Activated B cell treated with CpG ODN at 0.5 μM for 24 hours (primary cell): ENCODE results near the gene TCF12. TPM values are rescaled to one million over a fixed set of nuclear protein-coding genes. Genes with fewer than 3 reads are reported as not detected.

Experiments
- ATAC-seq: fragments of 200-7000 bp; cut with Tn5 transposase; one replicate; pipeline ENCODE4 v1.10.0; 2021; ENCODE audit warnings: low read depth, mild to moderate bottlenecking, moderate library complexity
- CTCF ChIA-PET: fragments of 350-600 bp; sonication (Branson Sonifier 250); formaldehyde crosslinking; loops from one replicate; lab custom pipeline; 2021; ENCODE audit warnings: antibody characterized with exemption; lab: Charles Lee
- POLR2A ChIA-PET: fragments of 350-600 bp; sonication (Branson Sonifier 250); formaldehyde crosslinking; loops from one replicate; lab custom pipeline; 2021; ENCODE audit warnings: antibody characterized with exemption; lab: Charles Lee
- DNase-seq: peaks from one replicate; pipeline ENCODE4 v3.0.0; 2022
- H3K27ac Mint-ChIP-seq: one replicate; pipeline ENCODE4 v1.8.0; 2020; ENCODE audit warnings: mixed read lengths
- H3K27me3 Mint-ChIP-seq: one replicate; pipeline ENCODE4 v1.8.0; 2021; ENCODE audit warnings: mixed read lengths
- H3K36me3 Mint-ChIP-seq: one replicate; pipeline ENCODE4 v1.8.0; 2021; ENCODE audit warnings: low read depth, mixed read lengths
- H3K4me1 Mint-ChIP-seq: one replicate; pipeline ENCODE4 v1.8.0; 2021; ENCODE audit warnings: mixed read lengths
- H3K4me3 Mint-ChIP-seq: one replicate; pipeline ENCODE4 v1.8.0; 2020; ENCODE audit warnings: mild to moderate bottlenecking, mixed read lengths
- H3K9me3 Mint-ChIP-seq: one replicate; pipeline ENCODE4 v1.8.0; 2020; ENCODE audit warnings: mixed read lengths
- intact Hi-C: fragments of 100-400 bp; cut with micrococcal nuclease; formaldehyde crosslinking; loops from one replicate; pipeline ENCODE4 v1.15.1; 2024
- total RNA-seq: library from RNA; stranded (reverse); gene quantifications from 2 replicates; pipeline ENCODE4 v1.2.3, GENCODE V29; 2022
- TF ChIP-seq, protein P1 (sequence below): fragments of 200-600 bp; IDR thresholded peaks from one replicate; pipeline ENCODE4 v1.8.0; 2022; ENCODE audit warnings: antibody characterized with exemption, mild to moderate bottlenecking

Gene TCF12
- total RNA-seq, 1 donor from 2014 or later: 119 TPM

DNA sequence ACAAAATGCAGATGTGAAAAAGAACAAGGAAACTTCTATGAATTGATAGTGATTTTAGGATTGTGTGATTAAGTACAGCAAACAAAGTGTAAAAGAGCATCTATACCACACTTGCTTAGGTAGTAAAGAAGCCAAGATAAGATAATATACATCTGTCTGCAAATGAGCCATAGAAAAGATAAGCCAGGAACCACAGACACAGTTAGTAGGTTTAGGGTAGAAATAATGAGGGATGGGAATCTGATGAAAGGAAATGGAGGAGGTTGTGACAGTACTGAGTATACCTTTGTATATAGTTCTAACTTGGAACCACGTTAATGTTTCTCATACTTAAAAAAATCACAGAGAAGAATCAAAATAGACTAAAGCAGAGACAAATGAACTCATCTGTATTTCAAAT lies 54.0 kb downstream of the TCF12 start:
- no peak overlapping the region for H3K27ac Mint-ChIP-seq
- TF ChIP-seq, protein P1, sequence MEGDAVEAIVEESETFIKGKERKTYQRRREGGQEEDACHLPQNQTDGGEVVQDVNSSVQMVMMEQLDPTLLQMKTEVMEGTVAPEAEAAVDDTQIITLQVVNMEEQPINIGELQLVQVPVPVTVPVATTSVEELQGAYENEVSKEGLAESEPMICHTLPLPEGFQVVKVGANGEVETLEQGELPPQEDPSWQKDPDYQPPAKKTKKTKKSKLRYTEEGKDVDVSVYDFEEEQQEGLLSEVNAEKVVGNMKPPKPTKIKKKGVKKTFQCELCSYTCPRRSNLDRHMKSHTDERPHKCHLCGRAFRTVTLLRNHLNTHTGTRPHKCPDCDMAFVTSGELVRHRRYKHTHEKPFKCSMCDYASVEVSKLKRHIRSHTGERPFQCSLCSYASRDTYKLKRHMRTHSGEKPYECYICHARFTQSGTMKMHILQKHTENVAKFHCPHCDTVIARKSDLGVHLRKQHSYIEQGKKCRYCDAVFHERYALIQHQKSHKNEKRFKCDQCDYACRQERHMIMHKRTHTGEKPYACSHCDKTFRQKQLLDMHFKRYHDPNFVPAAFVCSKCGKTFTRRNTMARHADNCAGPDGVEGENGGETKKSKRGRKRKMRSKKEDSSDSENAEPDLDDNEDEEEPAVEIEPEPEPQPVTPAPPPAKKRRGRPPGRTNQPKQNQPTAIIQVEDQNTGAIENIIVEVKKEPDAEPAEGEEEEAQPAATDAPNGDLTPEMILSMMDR: no peak
- POLR2A ChIA-PET: no interaction called here
- H3K9me3 Mint-ChIP-seq: no peaks in the 10 kb centered on the region
- CTCF ChIA-PET: no interaction called here
- DNase-seq: no peak
- intact Hi-C loops: no loop called here
- H3K4me1 Mint-ChIP-seq: peaks cover 38% of the 10 kb centered on the region
- no peaks in the 10 kb centered on the region for H3K36me3 Mint-ChIP-seq
- ATAC-seq: no peak
- no peaks in the 10 kb centered on the region for H3K27me3 Mint-ChIP-seq
- no peak overlapping the region for H3K4me3 Mint-ChIP-seq

DNA sequence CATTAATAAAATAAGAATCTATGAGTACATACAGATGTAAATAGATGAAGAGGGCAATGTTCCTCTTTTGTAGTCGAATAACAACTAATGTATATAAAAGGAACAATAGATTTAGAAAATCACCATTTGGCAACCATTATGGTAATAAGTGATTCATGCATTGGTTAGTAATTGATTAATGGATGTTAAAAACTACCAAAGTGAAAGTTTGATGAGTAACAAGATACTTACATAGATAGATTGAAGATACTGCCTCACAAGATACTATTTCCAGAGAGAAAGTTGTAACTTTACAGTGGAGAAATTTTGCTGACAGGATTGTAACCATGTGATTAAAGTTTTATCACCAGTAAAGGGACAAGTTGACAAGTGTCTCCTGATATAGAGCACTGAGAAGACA lies 55.0 kb downstream of the TCF12 start:
- Mint-ChIP-seq H3K27ac (no peak overlapping the region), H3K27me3 (no peaks in the 10 kb centered on the region), H3K4me1 (peaks cover 33% of the 10 kb centered on the region), H3K9me3 (no peaks in the 10 kb centered on the region), H3K4me3 (no peak overlapping the region), H3K36me3 (no peaks in the 10 kb centered on the region)
- no peak for ATAC-seq
- no peak for DNase-seq
- ChIA-PET CTCF (no interaction called here), POLR2A (no interaction called here)
- intact Hi-C loops: no loop called here
- TF ChIP-seq, protein P1: no peak

DNA sequence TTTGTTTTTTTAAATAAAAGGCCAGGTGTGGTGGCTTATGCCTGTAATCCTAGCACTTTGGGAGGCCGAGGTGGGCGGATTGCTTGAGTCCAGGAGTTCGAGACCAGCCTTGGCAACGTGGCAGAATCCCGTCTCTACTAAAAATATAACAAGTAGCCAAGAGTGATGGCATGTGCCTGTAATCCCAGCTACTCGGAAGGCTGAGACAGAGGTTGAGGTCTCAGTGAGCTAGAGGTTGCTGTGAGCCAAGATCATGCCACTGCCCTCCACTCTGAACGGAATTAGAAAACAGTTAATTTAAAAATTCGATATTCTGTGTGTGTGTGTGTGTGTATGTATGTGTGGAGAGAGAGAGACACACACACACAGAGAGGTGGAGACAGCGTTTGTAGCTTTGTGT lies 58.8 kb downstream of the TCF12 start:
- Mint-ChIP-seq H3K27me3 (no peaks in the 10 kb centered on the region), H3K27ac (no peak overlapping the region), H3K9me3 (no peaks in the 10 kb centered on the region), H3K36me3 (no peaks in the 10 kb centered on the region), H3K4me1 (peaks cover 30% of the 10 kb centered on the region), H3K4me3 (no peak overlapping the region)
- CTCF ChIA-PET: no interaction called here
- no peak for ATAC-seq
- TF ChIP-seq, protein P1: no peak
- DNase-seq: no peak
- intact Hi-C loops: no loop called here
- POLR2A ChIA-PET: interaction anchor here (1.1 kb wide), 1 partner anchor 59 kb away, joined by 3 read pairs; the partner anchor contains the start of gene TCF12

- H3K4me1 Mint-ChIP-seq: peaks cover 29% of the 10 kb centered on the region
- ChIA-PET POLR2A (no interaction called here), CTCF (no interaction called here)
- no peaks in the 10 kb centered on the region for H3K9me3 Mint-ChIP-seq
- no peaks in the 10 kb centered on the region for H3K27me3 Mint-ChIP-seq
- no peaks in the 10 kb centered on the region for H3K36me3 Mint-ChIP-seq
- TF ChIP-seq, protein P1: no peak
- DNase-seq (no peak), ATAC-seq (no peak)
- H3K27ac Mint-ChIP-seq: no peak overlapping the region
- H3K4me3 Mint-ChIP-seq: no peak overlapping the region
- intact Hi-C loops: no loop called here
These were observed 60.6 kb downstream of the TCF12 start for GRCh38 chr15:56978898-56979662.

DNA sequence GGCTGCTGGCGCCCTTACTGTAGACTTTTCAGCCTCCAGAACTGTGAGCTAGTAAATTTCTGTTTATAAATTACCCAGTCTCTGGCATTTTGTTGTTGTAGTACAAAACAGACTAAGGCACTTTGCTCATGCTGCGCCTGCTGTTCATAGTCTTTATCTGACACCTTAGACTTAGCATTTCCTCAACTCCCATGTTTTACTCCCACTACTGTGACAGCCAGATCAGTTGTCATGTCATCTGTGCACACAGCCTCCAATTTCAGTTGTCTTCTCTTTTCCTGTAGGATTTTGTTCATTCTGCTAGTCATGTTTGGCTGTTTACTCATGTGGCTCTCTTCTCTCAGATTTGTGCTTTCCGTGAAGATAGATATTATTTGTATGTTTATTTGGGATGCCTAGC lies 62.0 kb downstream of the TCF12 start:
- TF ChIP-seq, protein P1: no peak
- Mint-ChIP-seq H3K27me3 (no peaks in the 10 kb centered on the region), H3K9me3 (no peaks in the 10 kb centered on the region), H3K27ac (no peak overlapping the region), H3K4me3 (no peak overlapping the region), H3K36me3 (no peaks in the 10 kb centered on the region), H3K4me1 (peaks cover 42% of the 10 kb centered on the region)
- ChIA-PET POLR2A (no interaction called here), CTCF (no interaction called here)
- intact Hi-C loops: no loop called here
- no peak for ATAC-seq
- no peak for DNase-seq
